ENCODE data around the gene SLC51B. TPM values are rescaled to one million over a fixed set of nuclear protein-coding genes. Genes with fewer than 3 reads are reported as not detected.

Gene SLC51B
- total RNA-seq, 1 donor = not detected

DNA sequence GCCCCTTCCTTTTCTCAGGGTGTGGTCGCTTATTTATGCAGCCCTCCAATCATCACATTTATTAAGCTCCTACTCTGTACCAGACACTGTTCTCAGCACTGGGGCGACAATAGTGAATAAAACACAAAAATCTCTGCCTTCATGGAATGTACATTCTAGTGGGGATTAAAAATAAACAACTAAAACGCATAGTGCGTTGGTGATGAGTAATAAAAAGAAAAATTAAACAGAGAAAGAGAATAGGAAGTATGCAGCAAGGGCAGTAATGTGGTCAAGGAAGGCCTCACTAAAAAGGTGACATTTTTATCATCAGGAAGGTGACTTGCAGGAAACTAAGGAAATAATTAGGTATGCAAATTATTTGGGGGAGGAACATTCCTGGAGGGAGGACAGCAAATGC lies 5.1 kb downstream of the SLC51B start:
- DNase-seq (ENCODE audit: low read depth) = no peak
- H3K4me3 ChIP-seq (ENCODE audit: low read depth, low read length) = no peak overlapping the region
- TF ChIP-seq, protein P1, sequence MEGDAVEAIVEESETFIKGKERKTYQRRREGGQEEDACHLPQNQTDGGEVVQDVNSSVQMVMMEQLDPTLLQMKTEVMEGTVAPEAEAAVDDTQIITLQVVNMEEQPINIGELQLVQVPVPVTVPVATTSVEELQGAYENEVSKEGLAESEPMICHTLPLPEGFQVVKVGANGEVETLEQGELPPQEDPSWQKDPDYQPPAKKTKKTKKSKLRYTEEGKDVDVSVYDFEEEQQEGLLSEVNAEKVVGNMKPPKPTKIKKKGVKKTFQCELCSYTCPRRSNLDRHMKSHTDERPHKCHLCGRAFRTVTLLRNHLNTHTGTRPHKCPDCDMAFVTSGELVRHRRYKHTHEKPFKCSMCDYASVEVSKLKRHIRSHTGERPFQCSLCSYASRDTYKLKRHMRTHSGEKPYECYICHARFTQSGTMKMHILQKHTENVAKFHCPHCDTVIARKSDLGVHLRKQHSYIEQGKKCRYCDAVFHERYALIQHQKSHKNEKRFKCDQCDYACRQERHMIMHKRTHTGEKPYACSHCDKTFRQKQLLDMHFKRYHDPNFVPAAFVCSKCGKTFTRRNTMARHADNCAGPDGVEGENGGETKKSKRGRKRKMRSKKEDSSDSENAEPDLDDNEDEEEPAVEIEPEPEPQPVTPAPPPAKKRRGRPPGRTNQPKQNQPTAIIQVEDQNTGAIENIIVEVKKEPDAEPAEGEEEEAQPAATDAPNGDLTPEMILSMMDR (IDR thresholded peaks at IDR 0.05; ENCODE audit: insufficient read depth, low read length) = no peak

DNA sequence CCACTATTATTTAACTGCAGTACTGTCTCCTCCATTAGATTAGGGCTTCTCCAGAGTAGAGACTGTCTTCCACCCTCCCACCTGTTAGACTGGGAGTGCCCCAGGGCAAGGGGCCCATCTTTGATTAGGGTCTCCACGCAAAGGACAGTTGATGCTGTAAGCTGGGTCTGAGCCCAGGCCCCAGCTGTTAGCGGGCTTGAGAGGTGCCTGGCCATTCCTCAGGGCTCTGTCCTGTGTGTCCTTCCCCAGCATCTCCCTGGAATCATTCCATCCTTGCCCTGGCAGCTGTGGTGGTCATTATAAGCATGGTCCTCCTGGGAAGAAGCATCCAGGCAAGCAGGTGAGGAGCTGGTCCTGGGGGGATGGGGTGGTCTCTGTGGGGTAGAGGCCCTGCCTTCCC lies 6.1 kb downstream of the SLC51B start:
- DNase-seq (ENCODE audit: low read depth) = no peak
- TF ChIP-seq, protein P1 (IDR thresholded peaks at IDR 0.05; ENCODE audit: insufficient read depth, low read length) = no peak

DNA sequence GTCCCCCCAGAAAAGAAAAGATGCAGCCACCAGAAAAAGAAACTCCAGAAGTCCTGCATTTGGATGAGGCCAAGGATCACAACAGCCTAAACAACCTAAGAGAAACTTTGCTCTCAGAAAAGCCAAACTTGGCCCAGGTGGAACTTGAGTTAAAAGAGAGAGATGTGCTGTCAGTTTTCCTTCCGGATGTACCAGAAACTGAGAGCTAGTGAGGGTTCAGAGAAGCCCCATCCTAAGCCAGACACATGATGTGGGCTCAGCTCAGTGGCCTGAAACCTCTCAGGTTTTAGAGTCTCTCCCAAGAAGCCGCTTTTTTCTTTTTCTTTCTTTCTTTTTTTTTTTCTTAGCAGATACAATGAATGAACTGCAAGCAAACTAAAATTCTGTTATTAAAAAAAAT lies 7.8 kb downstream of the SLC51B start:
- no peak for DNase-seq (ENCODE audit: low read depth)
- no peak overlapping the region for H3K4me3 ChIP-seq (ENCODE audit: low read depth, low read length)
- TF ChIP-seq, protein P1 (IDR thresholded peaks at IDR 0.05; ENCODE audit: insufficient read depth, low read length) = no peak

More for the DNA sequence above, 6.1 kb downstream of the SLC51B start:
- no peak overlapping the region for H3K4me3 ChIP-seq (ENCODE audit: low read depth, low read length)

DNA sequence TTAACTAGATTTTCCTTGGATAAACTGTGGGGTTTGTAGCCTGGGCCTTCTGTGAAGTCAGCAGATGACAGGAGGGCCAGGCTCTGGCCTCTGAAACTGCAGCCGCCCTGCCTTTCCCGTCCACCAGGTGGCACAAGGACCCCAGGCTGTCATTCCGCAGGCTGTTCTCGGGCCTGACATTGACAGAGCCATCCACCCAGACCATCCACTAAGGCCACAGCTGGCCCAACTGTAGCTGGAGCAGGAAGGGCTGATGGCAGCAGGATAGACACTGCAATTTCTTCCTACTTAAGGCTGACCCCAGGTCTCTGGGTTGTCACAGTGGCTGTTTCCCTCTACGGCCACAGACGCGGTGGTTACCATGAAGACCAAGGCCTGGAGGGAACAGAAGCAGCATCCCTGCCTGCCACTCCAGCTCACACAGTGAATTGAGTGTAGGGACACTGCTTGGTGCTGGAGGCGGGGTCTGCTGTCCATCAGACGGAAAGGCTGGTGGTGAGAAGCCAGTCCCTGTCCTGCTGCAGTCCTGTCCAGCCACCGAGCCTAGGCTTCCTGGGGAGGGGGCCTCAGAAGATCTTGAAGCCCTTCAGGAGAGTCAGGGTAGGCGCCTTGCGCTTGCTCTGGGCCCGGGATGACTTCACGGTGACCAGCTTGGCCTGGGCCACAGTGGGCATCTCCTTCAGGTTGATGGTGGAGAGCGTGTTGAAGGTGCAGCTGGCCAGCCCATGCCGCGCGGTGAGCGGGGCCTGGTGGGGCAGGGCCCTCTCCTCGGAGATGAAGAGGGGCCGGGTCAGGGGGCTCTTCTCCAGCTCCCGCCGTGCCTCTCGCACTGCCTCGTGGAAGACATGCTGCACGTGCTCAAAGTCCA lies 9.4 kb downstream of the SLC51B start:
- no peak overlapping the region for H3K4me3 ChIP-seq (ENCODE audit: low read depth, low read length)
- DNase-seq (ENCODE audit: low read depth) = peak; percentile 71
- TF ChIP-seq, protein P1 (IDR thresholded peaks at IDR 0.05; ENCODE audit: insufficient read depth, low read length) = peak; percentile 98

DNA sequence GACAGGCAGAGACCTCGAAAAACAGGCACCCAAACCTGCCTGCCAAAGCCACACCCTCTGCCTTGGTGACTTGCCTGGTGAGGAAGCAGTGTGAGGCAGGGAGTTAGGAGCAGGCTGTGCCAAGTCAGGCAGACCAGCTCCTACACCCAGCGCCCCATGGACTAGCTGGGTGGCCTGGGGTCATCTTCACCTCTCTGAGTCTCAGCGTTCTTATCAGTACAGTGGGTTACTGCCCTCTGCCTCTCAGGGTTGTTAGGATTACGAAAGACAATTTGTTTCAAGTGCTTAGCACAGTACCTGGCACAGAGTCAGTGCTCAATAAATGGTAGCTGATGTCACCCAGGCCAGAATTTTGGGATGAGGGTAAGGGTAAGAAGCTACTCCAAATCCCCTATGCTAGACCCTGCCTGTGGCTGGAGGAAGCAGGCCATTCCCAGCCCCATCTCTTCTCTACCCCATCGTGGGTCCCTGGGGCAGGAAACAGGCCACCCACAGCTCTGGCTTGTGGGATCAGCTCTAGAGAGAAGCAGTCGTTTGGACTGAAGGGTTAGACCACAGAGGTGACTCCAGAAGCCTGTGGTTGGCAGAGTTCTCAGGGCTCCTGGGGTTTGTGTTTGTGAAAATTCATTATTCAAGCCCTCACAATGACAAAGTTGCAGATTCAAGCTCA lies 10.1 kb downstream of the SLC51B start:
- H3K4me3 ChIP-seq (ENCODE audit: low read depth, low read length) = no peak overlapping the region
- DNase-seq (ENCODE audit: low read depth) = peak; percentile 43
- TF ChIP-seq, protein P1 (IDR thresholded peaks at IDR 0.05; ENCODE audit: insufficient read depth, low read length) = no peak

DNA sequence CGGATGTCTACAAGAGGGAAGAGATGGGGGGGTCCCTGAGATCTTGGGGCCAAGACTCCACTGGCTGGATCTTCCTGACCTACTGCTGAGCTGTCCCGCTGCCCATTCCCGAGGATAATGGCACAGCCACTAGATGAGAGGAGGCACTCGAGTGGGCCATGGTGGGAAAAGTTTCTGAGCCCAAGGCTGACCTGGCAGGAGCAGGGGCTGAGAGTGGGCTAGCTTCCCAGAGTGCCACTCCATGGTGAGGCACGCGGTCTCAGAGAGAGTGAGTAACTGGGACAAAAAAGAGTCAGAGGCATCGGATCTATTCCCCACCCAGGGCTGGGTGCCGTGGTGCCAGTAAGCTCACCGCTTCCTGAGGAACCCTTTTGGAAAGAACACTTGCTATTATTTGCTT lies 10.9 kb downstream of the SLC51B start:
- DNase-seq (ENCODE audit: low read depth) = no peak
- H3K4me3 ChIP-seq (ENCODE audit: low read depth, low read length) = no peak overlapping the region
- TF ChIP-seq, protein P1 (IDR thresholded peaks at IDR 0.05; ENCODE audit: insufficient read depth, low read length) = no peak
